Lower leg skin (tissue), 3 donors: ENCODE measurements around the gene BACH1.

Experiments
- POLR2A ChIP-seq, 2 donors: fragments of 450-650 bp; IDR thresholded peaks; one replicate each; pipeline ENCODE4 v1.6.1; 2016 to 2017; ENCODE audit warnings: antibody characterized with exemption in 2 of 2, mild to moderate bottlenecking in 1 of 2, moderate library complexity in 1 of 2
- TF ChIP-seq, protein P1 (sequence below), 3 donors: fragments of 450-650 bp; IDR thresholded peaks; one replicate each; pipeline ENCODE4 v1.5.1; 2016; ENCODE audit warnings: antibody characterized with exemption in 3 of 3, mild to moderate bottlenecking in 3 of 3, moderate library complexity in 2 of 3

DNA sequence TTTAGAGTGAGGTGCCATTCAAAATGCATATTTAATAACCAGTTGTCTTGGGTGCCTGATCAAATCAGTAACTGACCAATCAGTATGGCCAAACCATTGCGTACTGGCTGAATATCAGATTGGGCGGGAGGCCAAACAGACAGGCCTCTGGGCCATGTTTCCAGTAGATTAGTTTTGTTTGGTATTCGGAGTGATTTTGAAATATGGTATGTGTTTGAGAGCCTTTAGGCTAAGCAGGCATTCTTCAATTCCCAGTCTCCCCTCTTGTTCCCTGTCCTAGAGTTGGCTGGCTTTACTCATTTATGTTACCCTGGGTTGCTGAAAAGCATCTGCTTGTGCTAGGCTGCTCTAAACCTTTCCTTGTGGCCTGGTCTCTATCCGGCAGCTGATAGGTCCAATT lies 80.1 kb downstream of the BACH1 start:
- TF ChIP-seq, protein P1, sequence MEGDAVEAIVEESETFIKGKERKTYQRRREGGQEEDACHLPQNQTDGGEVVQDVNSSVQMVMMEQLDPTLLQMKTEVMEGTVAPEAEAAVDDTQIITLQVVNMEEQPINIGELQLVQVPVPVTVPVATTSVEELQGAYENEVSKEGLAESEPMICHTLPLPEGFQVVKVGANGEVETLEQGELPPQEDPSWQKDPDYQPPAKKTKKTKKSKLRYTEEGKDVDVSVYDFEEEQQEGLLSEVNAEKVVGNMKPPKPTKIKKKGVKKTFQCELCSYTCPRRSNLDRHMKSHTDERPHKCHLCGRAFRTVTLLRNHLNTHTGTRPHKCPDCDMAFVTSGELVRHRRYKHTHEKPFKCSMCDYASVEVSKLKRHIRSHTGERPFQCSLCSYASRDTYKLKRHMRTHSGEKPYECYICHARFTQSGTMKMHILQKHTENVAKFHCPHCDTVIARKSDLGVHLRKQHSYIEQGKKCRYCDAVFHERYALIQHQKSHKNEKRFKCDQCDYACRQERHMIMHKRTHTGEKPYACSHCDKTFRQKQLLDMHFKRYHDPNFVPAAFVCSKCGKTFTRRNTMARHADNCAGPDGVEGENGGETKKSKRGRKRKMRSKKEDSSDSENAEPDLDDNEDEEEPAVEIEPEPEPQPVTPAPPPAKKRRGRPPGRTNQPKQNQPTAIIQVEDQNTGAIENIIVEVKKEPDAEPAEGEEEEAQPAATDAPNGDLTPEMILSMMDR (IDR thresholded peaks at IDR 0.05) = no peak
- no peak for TF ChIP-seq POLR2A (IDR thresholded peaks at IDR 0.05)
